ENCODE data around the gene SPATA9. TPM values are rescaled to one million over a fixed set of nuclear protein-coding genes. Genes with fewer than 3 reads are reported as not detected.

The SPATA9 gene
- total RNA-seq, 3 donors from 2014 or later, result not detected

DNA sequence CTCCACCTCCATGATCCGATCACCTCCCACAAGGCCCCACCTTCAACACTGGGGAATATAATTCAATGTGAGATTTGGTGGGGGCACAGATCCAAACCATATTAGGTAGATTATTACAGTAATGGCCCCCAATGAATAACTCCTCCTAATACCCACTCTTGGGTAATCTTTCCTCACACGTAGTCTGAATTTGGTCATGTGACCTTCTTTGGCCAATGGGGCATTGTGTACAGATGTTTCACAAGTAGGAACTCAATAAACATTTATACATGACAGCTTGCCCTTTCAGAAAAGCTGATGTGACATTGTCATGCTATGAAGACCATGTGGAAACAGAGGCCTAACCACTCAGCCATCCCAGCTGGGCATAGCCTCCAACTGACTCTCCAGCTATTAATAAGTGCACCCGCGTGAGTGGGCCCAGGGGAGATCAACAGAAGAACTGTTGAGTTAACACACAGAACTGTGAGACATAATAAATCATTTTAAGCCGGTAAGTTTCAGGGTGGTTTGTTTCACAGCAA lies 52.3 kb downstream of the SPATA9 start:
- DNase-seq (no peak), ATAC-seq (no peak)
- Mint-ChIP-seq H3K9me3 (peaks cover 11% of the 10 kb centered on the region), H3K36me3 (ENCODE audit: insufficient read depth) (peaks cover 1% of the 10 kb centered on the region), H3K4me1 (ENCODE audit: low read depth) (peaks cover 26% of the 10 kb centered on the region), H3K4me3 (no peak overlapping the region), H3K27me3 (ENCODE audit: low read depth) (no peaks in the 10 kb centered on the region)

DNA sequence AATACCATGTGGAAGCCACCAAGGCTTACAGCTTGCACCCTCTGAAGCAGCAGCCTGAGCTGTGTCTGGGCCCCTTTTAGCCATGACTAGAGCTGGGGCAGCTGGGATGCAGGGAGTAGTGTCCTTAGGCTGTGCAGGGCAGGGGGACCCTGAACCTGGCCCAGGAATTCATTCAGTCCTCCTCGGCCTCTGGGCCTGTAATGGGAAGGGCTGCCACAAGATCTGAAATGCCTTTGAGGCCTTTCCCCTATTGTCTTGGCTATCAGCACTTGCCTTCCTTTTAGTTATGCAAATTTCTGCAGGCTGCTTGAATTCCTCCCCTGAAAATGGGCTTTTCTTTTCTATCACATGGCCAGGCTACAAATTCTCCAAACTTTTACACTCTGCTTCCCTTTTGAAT lies 53.9 kb downstream of the SPATA9 start:
- Mint-ChIP-seq H3K36me3 (ENCODE audit: insufficient read depth) (peaks cover 1% of the 10 kb centered on the region), H3K9me3 (peaks cover 11% of the 10 kb centered on the region), H3K4me3 (no peak overlapping the region), H3K4me1 (ENCODE audit: low read depth) (peaks cover 31% of the 10 kb centered on the region), H3K27me3 (ENCODE audit: low read depth) (no peaks in the 10 kb centered on the region)
- ATAC-seq (no peak), DNase-seq (no peak)

DNA sequence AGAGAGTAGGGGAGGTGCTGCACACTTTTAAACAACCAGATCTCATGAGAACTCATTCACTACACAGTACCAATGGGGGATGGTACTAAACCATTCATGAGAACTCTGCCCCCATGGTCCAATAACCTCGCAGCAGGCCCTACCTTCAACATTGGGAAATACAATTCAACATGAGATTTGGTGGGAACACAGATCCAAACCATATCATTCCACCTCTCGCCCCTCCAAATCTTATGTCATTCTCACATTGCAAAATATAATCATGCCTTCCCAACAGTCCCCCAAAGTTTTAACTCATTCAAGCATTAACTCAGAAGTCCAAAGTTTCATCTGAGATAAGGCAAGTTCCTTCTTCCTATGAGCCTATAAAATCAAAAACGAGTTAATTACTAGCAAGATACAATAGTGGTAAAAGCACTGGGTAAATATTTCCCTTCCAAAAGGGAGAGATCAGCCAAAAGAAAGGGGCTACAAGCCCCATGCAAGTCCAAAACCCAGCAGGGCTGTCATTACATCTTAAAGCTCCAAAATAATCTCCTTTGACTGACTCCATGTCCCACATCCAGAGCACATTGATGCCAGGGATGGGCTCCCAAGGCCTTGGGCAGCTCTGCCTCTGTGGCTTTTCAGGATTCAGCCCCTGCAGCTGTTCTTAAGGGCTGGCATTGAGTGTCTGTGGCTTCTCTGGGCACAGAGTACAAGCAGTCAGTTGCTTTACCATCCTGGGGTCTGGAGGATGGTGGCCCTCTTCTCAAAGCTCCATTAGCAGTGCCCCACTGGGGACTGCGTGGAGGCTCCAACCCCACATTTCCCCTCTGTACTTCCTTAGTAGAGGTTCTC lies 54.6 kb downstream of the SPATA9 start:
- no peak for DNase-seq
- H3K36me3 Mint-ChIP-seq (ENCODE audit: insufficient read depth), result peaks cover 1% of the 10 kb centered on the region
- H3K9me3 Mint-ChIP-seq, result peaks cover 11% of the 10 kb centered on the region

DNA sequence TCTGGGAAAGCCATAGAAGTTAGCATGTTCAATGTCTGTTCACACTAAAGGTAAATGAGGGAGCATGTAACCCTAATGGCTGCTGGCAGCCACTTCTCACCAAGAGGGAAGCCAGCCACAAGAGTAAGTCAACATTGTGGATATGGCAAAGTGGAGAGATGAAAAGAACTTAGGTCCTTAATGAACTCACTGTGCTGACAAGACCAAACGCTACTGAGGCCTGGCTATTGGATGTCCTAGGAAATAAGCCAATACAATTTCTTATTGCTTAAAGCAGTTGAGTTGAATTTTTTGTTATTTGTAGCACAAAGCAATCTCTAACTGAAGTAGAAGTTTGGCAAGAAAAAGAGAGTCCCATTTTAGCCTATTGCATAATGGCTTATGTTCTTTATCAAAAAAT lies 56.1 kb downstream of the SPATA9 start:
- peaks cover 2% of the 10 kb centered on the region for H3K9me3 Mint-ChIP-seq
- no peak for ATAC-seq
- no peak for DNase-seq
- no peaks in the 10 kb centered on the region for H3K36me3 Mint-ChIP-seq (ENCODE audit: insufficient read depth)
- H3K4me1 Mint-ChIP-seq (ENCODE audit: low read depth), result peaks cover 33% of the 10 kb centered on the region
- no peak overlapping the region for H3K4me3 Mint-ChIP-seq
- no peaks in the 10 kb centered on the region for H3K27me3 Mint-ChIP-seq (ENCODE audit: low read depth)

More for the DNA sequence above, 54.6 kb downstream of the SPATA9 start:
- H3K4me1 Mint-ChIP-seq (ENCODE audit: low read depth), result peaks cover 30% of the 10 kb centered on the region
- no peaks in the 10 kb centered on the region for H3K27me3 Mint-ChIP-seq (ENCODE audit: low read depth)
- no peak for ATAC-seq
- no peak overlapping the region for H3K4me3 Mint-ChIP-seq

DNA sequence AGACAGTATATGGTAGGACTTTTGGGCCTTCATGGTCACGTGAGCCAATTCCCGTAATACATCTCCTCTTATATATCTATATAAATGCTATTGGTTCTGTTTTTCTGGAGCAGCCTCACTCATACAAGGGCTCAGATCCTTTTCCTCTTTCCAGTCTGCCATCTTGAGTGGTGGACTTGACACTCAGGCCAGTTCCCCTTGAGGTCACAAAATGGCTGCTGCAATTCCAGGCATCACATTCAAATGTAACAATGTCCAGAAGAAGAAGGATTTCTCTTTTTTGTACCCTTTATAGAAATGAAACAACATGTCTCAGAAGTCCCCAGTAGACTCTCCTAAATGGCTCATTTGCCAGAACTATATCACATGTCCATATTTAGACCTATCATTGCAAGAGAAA lies 58.4 kb downstream of the SPATA9 start:
- Mint-ChIP-seq H3K4me1 (ENCODE audit: low read depth) (peaks cover 36% of the 10 kb centered on the region), H3K27me3 (ENCODE audit: low read depth) (no peaks in the 10 kb centered on the region), H3K9me3 (no peaks in the 10 kb centered on the region), H3K4me3 (no peak overlapping the region), H3K36me3 (ENCODE audit: insufficient read depth) (no peaks in the 10 kb centered on the region)
- no peak for DNase-seq
- no peak for ATAC-seq

DNA sequence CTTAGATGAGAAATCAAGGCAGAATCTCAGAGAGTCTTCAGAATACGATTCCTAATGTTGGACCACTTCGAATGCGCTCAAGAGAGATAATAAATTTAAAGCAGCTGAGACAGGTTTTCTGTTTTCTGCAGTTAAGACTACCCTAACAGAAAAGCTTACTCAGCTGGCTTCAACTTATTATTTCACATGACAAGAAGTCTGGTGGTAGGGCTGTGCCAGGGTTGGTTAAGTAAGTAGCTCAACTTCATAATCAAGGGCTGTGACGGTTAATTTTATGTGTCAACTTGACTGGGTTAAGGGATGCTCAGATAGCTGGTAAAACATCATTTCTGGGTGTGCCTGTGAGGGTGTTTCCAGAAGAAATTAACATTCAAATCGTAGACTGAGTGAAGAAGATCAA lies 59.1 kb downstream of the SPATA9 start:
- Mint-ChIP-seq H3K4me1 (ENCODE audit: low read depth) (peaks cover 42% of the 10 kb centered on the region), H3K27me3 (ENCODE audit: low read depth) (no peaks in the 10 kb centered on the region), H3K4me3 (no peak overlapping the region), H3K9me3 (no peaks in the 10 kb centered on the region), H3K36me3 (ENCODE audit: insufficient read depth) (no peaks in the 10 kb centered on the region)
- no peak for ATAC-seq
- DNase-seq, result no peak

DNA sequence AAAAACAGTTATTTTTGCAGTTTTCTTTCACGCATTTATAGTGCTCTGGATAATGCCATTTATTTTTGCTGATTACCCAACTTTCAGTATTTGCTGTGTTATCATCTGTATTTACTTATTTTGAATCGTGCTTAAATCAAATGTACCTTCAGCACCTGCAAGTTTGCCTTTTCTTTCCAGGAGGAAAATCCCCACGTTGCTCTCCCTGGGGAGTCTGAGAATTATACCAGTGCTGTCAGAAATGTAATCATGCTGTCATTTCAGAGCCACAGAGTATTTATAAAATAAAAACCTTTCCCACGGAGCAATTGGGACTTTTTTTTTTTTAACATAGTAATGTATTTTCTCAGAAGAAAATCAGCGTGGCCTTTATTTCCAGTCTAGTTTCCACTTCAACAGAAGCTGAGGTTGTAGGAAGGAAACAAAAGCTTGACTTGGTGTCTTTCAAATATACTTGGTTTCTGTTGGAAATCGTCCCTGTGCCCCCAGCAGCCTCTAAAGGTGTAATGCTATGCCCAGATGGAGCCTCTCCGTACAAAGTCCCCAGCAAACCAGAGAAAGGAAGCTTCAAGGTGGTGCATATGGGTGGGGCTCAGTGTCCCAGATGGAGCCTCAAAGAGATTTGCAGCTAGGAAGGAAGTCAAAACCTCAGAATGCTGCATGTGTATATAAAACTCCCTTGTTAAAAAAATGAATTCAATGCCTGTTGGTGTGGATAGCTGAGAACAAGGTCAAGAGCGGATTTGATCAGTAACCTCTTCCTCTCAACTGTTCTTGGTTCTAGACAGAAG lies 60.8 kb downstream of the SPATA9 start:
- Mint-ChIP-seq H3K4me1 (ENCODE audit: low read depth) (peaks cover 52% of the 10 kb centered on the region), H3K4me3 (peak overlapping the region; percentile 79), H3K36me3 (ENCODE audit: insufficient read depth) (no peaks in the 10 kb centered on the region), H3K9me3 (no peaks in the 10 kb centered on the region), H3K27me3 (ENCODE audit: low read depth) (no peaks in the 10 kb centered on the region)
- ATAC-seq (no peak), DNase-seq (no peak)

DNA sequence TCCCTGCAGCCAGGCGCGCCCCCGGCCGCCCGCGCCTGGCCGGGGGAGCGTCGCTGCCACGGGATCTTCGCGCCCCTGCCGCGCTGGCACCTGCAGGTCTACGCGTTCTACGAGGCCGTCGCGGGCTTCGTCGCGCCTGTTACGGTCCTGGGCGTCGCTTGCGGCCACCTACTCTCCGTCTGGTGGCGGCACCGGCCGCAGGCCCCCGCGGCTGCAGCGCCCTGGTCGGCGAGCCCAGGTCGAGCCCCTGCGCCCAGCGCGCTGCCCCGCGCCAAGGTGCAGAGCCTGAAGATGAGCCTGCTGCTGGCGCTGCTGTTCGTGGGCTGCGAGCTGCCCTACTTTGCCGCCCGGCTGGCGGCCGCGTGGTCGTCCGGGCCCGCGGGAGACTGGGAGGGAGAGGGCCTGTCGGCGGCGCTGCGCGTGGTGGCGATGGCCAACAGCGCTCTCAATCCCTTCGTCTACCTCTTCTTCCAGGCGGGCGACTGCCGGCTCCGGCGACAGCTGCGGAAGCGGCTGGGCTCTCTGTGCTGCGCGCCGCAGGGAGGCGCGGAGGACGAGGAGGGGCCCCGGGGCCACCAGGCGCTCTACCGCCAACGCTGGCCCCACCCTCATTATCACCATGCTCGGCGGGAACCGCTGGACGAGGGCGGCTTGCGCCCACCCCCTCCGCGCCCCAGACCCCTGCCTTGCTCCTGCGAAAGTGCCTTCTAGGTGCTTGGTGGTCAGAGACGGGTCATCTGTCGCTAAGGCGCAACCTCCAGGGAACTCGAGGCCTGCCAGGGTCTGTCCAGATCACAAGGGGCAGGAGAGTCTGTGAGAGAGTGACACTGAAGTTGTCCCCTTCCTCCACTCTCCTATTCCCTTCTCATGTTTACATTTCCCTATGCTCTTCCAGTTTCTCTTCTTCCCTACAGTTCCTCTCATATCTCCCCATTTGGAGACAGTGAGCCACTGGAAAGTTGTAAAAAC lies 61.6 kb downstream of the SPATA9 start:
- DNase-seq, result peak; percentile 41
- ATAC-seq, result peak; percentile 56 to 58
- H3K4me3 Mint-ChIP-seq, result peak overlapping the region; percentile 79
- H3K36me3 Mint-ChIP-seq (ENCODE audit: insufficient read depth), result no peaks in the 10 kb centered on the region
- H3K9me3 Mint-ChIP-seq, result no peaks in the 10 kb centered on the region
- H3K4me1 Mint-ChIP-seq (ENCODE audit: low read depth), result peaks cover 58% of the 10 kb centered on the region
- H3K27me3 Mint-ChIP-seq (ENCODE audit: low read depth), result no peaks in the 10 kb centered on the region

DNA sequence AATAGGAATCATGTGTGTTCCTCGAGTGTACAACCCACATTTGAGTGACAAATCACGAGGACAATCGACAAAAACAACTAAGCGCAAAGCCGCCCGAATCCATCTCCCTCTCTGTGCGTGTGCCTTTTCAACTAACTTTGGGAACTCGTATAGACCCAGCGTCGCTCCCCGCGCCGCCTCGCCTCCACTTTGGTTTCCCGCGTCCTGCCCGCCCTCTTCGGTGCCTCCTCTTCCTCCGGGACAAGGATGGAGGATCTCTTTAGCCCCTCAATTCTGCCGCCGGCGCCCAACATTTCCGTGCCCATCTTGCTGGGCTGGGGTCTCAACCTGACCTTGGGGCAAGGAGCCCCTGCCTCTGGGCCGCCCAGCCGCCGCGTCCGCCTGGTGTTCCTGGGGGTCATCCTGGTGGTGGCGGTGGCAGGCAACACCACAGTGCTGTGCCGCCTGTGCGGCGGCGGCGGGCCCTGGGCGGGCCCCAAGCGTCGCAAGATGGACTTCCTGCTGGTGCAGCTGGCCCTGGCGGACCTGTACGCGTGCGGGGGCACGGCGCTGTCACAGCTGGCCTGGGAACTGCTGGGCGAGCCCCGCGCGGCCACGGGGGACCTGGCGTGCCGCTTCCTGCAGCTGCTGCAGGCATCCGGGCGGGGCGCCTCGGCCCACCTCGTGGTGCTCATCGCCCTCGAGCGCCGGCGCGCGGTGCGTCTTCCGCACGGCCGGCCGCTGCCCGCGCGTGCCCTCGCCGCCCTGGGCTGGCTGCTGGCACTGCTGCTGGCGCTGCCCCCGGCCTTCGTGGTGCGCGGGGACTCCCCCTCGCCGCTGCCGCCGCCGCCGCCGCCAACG lies 62.5 kb downstream of the SPATA9 start, which contains the start of gene GPR150:
TSS of gene GPR150 (plus strand) at position 58 of the 840 bp plus-strand sequence. CDS start at position 247, 189 bp downstream.
- no peaks in the 10 kb centered on the region for H3K9me3 Mint-ChIP-seq
- no peaks in the 10 kb centered on the region for H3K27me3 Mint-ChIP-seq (ENCODE audit: low read depth)
- H3K4me1 Mint-ChIP-seq (ENCODE audit: low read depth), result peaks cover 63% of the 10 kb centered on the region
- no peaks in the 10 kb centered on the region for H3K36me3 Mint-ChIP-seq (ENCODE audit: insufficient read depth)
- H3K4me3 Mint-ChIP-seq, result peak within 1 kb of the TSS; percentile 87
- peak; percentile 51 for DNase-seq
- peak; percentile 81 to 84 for ATAC-seq

DNA sequence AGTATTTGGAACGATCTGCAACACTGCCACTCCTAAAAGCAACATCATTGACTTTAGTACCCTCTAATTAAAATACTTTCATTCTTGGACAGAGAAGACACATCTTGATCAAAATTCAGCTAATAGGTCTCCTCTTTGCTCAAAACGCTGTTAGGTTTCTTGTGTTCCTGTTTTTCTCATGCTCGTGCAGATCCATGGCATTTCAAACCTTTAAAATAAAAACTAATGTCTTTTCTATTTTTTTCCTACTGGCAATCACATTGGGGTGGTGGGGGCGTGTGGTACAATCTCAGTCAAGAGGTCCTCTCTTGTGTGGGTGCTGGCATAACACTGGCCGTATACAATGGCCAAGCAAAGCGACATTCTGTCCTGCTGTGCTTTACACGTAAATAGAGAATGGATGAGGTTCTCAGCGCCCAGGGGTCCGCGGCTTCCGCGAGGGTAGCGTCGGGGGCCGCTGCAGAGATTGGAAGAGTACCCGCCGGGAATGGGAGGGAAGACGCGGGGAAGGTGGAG lies 63.2 kb downstream of the SPATA9 start:
- no peaks in the 10 kb centered on the region for H3K9me3 Mint-ChIP-seq
- no peaks in the 10 kb centered on the region for H3K27me3 Mint-ChIP-seq (ENCODE audit: low read depth)
- no peaks in the 10 kb centered on the region for H3K36me3 Mint-ChIP-seq (ENCODE audit: insufficient read depth)
- H3K4me3 Mint-ChIP-seq, result peak overlapping the region; percentile 87
- peaks cover 69% of the 10 kb centered on the region for H3K4me1 Mint-ChIP-seq (ENCODE audit: low read depth)
- ATAC-seq, result no peak
- DNase-seq, result no peak

DNA sequence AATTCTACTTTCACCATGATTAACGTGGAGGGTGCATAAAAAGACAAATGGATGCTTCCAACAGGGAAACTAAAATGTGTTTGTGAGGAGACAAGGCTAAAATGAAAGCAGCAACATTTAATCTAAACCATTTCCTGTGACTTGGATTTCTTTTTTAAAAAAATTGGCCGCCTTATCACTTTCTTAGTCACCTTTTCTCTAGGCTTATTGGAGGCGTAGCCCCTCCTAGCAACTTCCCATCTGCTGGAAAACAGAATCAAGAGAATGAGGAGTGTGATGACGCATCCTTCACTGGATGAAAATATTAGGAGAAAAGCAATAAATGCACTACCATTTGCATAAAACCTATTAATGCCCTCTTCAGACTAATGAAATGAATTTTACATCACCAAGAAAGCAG lies 63.7 kb downstream of the SPATA9 start:
- peaks cover under 1% of the 10 kb centered on the region for H3K9me3 Mint-ChIP-seq
- DNase-seq (no peak), ATAC-seq (no peak)
- H3K27me3 Mint-ChIP-seq (ENCODE audit: low read depth), result no peaks in the 10 kb centered on the region
- peaks cover 66% of the 10 kb centered on the region for H3K4me1 Mint-ChIP-seq (ENCODE audit: low read depth)
- H3K36me3 Mint-ChIP-seq (ENCODE audit: insufficient read depth), result no peaks in the 10 kb centered on the region
- H3K4me3 Mint-ChIP-seq, result peak overlapping the region; percentile 87

DNA sequence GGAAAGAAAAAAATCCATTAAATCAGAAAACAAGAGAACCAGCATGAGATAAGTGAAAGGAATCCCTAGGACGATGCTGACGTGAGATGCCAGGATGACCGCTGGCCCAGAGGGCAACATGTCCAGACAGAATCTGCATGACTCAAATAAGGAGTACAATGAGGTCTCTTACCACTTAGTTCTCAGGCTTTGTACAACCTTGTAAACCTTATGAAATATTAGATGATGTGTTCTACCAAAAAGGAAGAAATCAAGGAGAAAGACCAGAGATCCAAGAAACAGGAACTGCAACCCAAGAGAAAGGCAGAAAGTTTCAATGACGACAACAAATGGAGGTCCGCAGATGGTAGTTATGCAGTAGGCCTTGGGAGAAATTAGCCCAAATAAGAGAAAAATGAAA lies 65.7 kb downstream of the SPATA9 start:
- H3K36me3 Mint-ChIP-seq (ENCODE audit: insufficient read depth), result peaks cover 6% of the 10 kb centered on the region
- ATAC-seq (no peak), DNase-seq (no peak)
- peaks cover 51% of the 10 kb centered on the region for H3K4me1 Mint-ChIP-seq (ENCODE audit: low read depth)
- no peaks in the 10 kb centered on the region for H3K27me3 Mint-ChIP-seq (ENCODE audit: low read depth)
- peaks cover 15% of the 10 kb centered on the region for H3K9me3 Mint-ChIP-seq
- H3K4me3 Mint-ChIP-seq, result no peak overlapping the region

DNA sequence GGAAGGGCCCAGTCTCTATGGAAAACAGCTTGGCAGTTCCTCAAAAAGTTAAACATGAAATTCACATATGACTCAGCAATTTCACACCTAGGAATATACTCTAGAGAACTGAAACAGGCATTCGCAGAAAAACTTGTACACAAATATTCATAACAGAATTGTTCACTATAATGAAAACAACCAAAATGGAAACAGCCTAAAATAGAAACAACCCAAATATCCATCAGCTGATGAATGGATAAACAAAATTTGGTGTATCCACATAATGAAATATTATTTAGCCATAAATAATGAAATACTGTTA lies 67.7 kb downstream of the SPATA9 start:
- ATAC-seq (no peak), DNase-seq (no peak)
- H3K36me3 Mint-ChIP-seq (ENCODE audit: insufficient read depth), result peaks cover 6% of the 10 kb centered on the region
- peaks cover 43% of the 10 kb centered on the region for H3K4me1 Mint-ChIP-seq (ENCODE audit: low read depth)
- H3K27me3 Mint-ChIP-seq (ENCODE audit: low read depth), result no peaks in the 10 kb centered on the region
- no peak overlapping the region for H3K4me3 Mint-ChIP-seq
- H3K9me3 Mint-ChIP-seq, result peaks cover 15% of the 10 kb centered on the region
